ENCODE measurements around the gene STRN3.
"Not testable (repeated sequence)": the region's sequence is repeated elsewhere in the genome, so short reads cannot be mapped to it uniquely, and the experiment has no call there.

STRN3 gene

DNA sequence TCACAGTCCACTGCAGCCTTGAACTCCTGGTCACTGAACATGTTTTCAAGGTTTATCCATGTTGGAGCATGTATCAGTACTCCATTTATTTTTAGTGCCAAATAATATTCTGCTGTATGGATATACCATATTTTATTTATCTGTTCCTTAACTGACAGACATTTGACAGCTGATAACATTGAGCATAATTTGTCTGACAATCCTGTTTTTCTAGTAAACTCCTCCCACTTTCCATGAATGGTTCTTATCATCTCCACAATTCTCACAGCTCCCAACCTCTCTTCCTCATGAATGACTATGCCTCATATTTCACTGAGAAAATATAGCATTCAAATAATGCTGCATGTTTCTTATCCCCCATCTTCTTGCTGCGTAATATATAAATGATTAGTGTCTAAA lies 118.5 kb downstream of the STRN3 start:
- DNase-seq (ENCODE audit: low read depth) = no peak

DNA sequence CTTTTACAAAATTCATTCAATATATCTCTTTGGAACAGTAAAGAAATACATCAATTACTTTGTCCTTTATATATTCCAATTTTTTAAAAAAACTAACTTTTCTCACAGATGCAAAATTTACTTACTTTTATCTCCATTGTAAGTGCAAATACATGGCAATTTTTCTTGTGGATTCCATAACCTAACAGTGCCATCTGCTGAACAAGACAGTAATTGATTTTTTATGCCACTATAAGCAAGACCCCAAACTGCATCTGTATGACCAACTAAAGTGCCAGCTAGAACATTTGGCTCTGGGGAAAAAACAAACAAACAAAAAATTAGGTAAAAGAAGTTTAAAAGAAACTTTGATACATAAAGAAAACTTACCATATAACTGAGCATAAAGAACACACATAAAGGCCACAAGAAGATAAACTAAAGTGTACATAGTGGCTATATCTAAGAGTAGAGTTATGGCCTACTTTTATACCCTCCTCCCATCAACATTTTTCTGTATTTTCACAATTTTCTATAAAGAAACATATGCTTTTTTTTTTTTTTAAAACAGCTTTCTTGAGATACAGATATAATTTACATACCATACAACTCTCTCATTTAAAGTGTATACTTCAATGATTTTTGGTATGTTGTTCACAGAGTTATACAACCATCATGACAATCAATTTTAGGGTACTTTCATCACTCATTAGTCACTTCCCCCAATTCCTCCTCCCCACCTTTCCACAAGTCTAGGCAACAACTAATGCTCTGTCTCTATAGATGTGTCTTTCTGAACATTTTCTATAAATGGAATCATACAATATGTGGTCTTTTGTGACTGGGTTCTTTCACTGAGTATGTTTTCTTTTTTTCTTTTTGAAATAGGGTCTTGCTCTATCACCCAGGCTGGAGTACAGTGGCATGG lies 119.2 kb downstream of the STRN3 start:
- no peak for DNase-seq (ENCODE audit: low read depth)

DNA sequence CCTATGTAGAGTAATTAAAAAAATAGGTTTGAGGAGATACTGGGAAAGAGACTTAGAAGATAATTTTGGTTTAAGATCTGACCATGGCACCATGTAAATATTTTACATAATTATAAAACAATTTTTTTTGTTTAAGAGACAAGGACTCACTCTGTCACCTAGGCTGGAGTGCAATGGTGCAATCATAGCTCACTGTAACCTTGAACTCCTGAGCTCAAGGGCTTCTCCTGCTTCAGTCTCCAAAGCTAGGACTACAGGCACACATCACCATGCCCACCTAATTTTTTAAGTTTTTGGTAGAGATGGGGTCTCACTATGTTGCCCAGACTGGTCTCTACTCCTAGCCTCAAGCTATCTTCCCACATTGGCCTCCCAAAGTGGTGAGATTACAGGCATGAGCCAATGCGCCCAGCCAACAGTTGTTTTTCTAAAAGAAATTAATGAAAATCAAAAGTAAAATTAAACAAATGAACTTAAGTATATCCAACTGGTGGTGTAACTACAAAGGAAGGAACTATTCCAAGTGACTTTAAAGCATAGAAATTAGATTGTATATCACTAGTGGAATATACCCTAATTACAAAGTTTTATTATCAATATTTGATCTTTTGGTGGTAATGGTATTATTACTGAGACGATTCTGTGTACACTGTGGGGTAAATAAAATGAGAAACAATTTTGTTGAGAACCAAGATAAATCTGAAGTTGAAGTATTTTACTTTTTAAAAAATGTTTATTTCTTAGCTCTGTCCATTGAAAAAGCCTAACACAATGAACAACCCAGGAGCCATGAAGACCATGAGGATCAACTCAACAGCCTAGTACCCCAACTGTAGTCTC lies 122.7 kb downstream of the STRN3 start:
- no peak for DNase-seq (ENCODE audit: low read depth)

DNA sequence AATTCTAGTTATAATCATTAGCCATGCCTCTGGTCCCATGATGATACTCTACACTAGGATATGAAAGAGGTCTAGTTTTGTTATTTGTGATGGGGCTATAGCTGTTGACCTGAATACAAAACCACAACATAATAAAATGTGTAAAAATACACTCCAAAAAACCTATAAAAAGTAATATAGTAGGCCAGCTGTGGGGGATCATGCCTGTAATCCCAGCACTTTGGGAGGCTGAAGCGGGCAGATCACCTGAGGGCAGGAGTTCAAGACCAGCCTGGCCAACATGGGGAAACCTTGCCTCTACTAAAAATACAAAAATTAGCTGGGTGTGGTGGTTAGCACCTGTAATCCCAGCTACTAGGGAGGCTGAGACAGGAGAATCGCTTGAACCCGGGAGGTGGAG lies 129.1 kb downstream of the STRN3 start:
- not testable (repeated sequence) for DNase-seq (ENCODE audit: low read depth)

DNA sequence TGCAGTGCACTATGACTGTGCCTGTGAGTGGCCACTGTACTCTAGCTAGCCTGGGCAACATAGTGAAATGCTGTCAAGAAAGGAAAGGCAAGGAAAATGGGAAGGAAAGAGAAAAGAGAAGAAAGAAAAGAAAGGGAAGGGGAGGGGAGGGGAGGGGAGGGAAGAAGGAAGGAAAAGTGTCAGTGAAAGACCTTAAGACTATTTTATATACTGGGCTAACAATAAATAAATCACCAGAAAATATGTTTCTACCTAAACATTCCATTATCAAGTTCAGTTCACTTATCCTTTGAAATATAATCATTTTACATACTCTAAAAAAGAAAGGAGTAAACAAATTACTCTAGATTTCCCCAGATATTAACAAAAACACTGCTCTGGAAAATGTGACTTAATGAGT lies 129.7 kb downstream of the STRN3 start:
- no peak for DNase-seq (ENCODE audit: low read depth)

DNA sequence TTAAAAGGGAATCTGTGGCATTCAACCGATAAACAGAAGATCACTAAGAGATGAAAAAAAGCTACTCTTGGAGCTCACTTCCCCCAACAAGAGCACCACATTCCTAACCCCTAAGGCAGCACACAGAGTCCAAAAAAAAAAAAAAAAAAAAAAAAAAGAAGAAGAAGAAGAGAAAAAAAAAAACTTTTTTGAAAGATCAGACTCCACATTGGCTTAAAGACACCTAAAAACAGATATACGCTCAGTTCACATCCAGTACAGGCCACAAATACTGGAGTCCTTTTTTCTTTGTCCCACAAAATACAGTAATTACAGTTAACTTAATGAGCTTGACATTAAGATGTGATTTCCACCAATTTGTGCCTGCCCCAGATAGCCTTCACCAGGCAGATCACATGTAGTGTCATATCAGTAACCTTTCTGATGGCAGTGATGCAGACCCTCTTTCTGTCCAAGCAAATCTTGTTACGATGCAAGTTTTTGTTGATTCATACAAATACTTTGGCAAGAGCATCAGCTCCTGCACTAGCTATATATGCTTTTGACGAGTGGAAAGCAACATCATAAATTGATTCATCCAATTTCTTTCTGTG lies 131.2 kb downstream of the STRN3 start:
- DNase-seq (ENCODE audit: low read depth) = no peak

DNA sequence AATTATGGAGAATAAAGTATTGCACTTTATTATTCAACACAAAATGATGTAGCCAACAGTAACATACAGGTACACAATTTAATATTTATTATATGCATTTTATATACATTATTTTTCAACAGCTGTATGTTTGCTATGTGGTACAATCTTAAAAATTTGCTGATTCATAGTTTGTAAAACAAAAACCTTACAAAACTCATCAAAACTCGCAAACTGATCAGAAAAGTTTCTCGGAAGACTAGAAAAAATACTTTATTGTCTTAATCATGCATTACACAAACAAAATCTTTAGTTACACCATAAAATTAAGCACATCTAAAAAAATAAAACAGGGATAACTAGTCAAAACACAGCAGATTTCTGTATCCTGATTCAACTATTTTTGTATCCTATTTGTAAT lies 132.4 kb downstream of the STRN3 start:
- no peak for DNase-seq (ENCODE audit: low read depth)

DNA sequence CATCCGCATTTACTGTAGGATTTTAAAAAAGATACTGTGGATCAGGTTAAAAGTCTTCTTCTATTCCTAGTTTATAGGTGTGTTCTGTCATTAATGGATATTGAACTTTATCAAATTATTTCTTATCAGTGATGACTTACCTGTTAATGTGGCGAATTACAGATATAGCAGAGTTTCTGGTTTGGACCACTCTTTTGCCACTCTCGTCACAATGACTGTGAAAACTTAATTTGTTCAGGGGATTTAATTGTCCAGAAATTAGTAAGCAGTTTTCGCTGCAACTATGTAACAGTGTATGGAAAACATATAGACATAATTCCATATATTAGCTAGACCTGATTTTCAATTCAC lies 137.0 kb downstream of the STRN3 start:
- DNase-seq (ENCODE audit: low read depth) = no peak

DNA sequence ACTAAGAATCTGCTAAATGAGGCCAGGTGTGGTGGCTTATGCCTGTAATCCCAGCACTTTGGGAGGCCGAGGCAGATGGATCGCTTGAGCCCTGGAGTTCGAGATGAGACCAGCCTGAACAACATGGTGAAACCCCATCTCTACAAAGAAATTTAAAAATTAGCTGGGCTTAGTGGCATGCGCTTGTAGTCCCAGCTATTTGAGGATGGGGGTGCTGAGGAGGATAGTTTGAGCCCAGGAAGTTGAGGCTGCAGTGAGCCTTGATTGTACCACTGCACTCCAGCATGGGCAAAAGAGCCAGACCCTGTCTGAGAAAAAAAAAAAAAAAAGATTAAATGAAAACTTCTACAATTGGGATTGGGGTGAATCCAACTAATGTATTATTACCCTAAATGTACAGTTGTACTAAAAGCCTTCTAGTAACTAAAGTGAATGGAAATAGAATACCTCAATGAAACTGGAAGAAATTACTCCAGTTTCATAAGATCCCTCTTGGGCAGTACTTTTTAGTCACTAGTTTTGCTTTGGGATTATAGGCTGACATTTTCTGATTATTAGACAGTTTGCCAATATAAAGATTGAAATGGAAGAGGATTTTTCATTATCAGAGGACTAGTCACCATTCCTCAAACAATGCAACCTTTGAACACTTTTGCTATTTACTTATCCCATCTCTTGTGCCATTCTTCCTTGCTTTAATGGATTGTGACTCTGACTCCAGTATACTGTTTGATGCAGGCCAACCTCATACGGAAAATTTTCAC lies 137.5 kb downstream of the STRN3 start:
- no peak for DNase-seq (ENCODE audit: low read depth)

DNA sequence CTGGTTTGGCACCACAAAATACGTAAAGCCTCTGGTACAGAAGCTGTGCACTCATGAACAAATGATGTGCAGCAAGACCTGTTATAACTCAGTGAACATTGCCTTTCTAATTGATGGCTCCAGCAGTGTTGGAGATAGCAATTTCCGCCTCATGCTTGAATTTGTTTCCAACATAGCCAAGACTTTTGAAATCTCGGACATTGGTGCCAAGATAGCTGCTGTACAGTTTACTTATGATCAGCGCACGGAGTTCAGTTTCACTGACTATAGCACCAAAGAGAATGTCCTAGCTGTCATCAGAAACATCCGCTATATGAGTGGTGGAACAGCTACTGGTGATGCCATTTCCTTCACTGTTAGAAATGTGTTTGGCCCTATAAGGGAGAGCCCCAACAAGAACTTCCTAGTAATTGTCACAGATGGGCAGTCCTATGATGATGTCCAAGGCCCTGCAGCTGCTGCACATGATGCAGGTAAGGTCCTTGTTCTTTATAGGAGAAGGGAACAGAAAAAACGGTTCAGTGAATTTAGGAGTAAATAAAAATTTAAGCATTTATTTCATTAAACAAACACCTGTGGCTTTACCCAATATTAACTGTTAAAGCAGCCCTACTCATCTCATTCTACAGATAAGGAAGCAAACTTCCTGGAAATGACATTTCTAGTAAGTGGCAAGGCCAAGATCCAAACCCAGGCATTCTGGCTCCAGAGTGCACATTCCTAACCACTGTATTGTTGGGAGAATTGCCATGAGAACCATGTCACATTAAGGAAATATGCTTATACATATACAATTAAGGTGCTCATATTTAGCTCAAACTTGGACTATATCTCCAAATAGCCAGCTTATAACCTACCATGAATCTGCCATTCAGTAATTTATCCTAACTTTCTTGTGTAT lies 140.1 kb downstream of the STRN3 start:
- no peak for DNase-seq (ENCODE audit: low read depth)

DNA sequence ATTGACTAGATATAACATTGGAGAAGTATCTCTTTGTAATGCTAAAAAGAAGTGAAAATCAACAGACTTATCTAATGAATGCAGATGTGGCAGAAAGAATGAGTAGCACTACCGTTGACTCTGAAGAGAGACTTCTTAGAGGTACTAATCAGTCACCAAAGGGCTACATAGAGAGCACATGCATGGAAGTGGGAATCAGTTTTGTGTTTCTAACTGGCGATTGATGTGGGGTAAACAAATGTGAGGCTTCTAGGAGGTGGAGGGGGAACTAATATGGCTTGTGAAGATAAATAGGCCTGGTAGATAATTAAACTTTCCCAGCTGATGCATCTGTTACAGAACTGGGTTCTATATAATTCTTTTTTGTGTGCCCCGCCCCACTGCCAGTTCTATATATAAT lies 141.3 kb downstream of the STRN3 start:
- no peak for DNase-seq (ENCODE audit: low read depth)

DNA sequence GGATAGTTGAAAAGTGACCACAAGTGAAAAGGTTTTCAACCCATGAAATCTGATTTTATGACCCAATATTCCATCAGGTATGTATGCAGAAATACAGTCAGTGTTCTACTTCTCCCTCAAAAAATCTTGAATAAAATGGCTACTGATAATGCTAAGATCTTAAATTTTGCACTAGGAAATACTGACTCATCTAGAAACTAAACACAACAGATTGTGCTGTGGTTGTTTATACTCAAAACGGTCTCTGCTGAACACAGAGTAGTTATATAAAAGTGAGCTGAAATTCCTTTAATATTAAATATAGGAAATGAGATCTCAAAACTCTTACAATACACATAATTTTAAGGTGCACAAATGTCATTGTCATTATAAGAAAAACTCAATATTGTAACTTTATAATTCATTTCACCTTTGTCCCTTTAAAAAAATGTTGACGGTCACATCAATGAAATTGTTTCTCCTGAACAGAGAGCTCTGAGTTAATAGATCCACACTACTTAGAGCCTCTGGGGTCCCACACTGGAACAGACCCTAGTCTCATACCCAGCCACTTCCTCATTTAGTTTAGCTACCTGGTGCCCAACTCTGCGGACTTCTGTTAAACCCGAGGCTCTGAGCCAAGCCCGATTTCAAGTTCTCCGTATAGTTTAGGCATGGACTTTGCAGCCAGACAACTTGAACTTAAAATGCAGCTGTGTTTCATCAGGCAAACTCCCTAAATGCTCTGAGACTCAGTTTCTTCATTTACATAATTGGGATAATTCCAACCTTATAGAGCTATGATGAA lies 142.5 kb downstream of the STRN3 start:
- no peak for DNase-seq (ENCODE audit: low read depth)

DNA sequence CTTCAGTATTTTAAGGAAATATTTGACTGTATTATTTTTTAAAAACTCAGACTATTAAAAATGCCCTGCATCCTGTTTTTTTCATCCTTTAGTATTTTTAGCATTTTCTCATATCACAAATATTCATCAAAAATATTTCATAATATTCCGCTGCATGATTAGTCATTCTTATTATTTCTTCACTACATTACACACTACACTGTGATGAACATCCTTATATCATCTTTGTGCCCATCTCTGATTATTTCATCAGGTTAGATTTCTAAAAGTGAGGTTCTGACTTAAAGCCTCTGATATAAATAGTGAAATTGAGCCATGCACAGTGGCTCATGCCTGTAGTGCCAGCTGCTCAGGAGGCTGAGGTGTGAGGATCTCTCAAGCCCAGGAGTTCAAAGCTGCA lies 143.7 kb downstream of the STRN3 start:
- DNase-seq (ENCODE audit: low read depth) = no peak

DNA sequence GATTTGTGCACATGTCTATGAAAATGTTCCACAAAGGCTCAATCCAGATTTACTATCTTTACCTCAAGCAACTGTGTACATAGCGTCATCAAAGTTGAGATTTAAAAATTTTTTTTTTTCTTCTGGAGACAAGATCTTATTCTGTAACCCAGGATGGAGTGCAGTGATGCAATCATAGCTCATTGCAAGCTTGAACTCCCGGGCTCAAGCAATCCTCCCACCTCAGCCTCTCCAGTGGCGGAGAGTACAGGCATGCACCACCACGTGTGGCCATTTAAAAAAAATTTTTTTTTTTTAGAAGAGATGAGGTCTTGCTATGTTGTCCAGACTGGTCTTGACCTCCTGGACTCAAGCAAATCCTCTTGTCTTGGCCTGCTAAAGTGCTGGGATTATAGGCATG lies 149.5 kb downstream of the STRN3 start:
- no peak for DNase-seq (ENCODE audit: low read depth)

DNA sequence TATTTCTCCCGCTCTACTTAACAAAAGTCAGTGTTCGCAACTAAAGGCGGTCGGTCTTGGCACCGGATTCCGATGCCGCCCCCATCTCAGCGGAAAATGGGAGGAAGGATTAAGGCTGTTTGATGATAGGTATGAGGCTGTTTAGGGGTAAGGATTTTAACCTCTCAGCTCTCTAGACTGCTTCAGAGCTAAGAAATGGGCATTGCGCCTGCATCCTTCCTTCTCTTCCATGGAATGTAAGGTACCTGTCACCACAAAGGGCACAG lies 150.5 kb downstream of the STRN3 start:
- no peak for DNase-seq (ENCODE audit: low read depth)

DNA sequence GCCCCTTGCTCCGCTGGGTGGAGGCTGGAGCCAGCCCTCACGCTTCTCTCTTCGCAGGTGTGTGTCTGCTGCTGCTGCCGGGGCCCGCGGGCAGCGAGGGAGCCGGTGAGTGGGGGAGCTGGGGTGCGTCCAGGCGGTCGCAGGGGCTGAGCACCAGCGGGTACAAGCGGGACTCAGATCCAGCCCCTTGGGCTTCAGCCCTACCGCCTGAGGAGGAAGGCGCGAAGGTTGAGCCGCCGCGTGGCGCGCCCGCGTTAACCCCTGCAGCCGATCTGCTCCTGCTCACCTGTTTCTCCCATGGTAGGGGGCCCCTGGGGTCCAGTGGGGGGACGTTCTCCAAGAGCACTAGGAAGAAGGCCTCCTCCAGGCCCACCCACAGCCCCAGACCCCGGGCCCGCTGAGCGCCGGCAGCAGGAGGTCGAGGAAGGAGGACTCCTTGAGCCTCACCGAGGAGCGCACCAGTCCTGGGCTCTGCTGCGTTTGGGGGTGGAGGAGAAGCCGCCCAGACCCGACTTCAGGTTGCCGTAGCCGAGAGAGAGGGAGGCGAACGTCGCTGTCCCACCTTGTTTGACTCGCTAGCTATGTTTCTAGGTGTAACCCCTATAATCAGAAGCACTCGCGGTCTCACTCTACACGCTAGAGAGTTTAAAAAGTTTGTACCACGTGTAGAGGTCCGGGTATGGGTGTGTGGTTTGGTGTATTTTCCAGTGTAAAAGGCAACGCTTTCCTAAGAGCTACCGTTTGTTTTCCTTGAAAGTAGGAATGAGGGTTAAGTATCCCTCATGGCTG lies 151.0 kb downstream of the STRN3 start:
- no peak for DNase-seq (ENCODE audit: low read depth)

DNA sequence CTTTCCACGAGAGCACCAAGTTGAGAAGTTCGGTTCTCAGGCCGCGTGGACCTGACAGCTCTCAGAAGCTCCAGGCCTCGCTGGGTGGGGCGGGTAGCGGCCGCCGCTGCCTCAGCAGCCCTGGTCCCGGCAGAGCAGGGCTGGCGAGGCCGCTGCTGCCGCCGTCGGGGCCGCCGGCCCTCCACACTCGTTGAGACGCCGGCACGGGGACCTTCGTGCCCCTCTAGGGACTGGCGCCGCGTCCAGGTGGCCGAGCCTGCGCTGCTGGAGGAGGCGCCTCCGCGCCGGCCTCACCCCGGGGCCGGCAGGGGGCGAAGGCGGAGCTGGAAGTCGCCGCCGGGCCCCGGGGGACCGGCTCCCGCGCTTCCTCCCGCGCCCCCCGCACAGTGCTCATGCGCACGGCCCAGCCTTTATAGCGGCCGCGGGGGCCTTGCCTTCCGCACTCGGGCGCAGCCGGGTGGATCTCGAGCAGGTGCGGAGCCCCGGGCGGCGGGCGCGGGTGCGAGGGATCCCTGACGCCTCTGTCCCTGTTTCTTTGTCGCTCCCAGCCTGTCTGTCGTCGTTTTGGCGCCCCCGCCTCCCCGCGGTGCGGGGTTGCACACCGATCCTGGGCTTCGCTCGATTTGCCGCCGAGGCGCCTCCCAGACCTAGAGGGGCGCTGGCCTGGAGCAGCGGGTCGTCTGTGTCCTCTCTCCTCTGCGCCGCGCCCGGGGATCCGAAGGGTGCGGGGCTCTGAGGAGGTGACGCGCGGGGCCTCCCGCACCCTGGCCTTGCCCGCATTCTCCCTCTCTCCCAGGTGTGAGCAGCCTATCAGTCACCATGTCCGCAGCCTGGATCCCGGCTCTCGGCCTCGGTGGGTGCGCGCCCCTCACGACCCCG lies 151.8 kb downstream of the STRN3 start, which contains the start of gene COCH:
COCH (plus strand) TSS at position 440 of the 879 bp plus-strand sequence; CDS start at position 820, 380 bp downstream.
- no peak for DNase-seq (ENCODE audit: low read depth)

DNA sequence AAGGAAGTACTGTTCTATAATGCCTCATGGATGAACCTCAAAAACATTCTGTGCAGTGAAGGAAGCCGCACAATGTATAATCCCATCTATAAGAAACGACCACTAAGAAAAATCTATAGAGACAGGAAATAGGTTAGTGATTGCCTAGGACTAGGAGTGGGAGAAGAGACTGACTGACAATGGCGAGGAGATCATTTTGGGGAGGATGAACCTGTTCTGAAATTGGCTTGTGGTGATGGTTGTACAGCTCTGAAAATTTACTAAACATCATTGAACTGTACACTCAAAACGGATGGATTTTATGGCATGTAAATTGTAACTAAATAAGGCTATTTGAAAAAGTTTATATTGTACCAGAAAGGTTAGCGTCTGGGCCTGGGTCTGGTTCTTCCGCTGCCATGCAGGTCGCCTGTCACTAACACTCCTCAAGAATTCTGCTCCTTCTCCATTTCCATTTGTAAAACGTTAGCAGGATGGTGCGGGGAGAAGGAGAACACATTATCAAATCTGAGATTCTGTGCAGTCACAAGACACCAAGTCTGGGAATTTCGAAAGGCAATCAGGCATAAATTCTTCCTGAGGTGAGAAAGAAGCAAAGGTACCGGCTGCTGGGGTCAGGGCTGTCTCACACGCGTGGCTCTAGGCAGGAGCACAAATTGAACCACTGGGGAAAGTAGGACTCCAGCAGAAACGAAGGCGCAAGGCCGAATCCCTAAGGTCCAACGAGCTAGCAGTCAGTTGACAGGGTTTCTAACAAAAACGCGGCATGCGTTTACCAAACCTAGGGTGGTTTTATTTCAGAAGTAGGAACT lies 152.7 kb downstream of the STRN3 start:
- DNase-seq (ENCODE audit: low read depth) = no peak
